ENCODE results near the gene DNMT1. TPM values are rescaled to one million over a fixed set of nuclear protein-coding genes. Genes with fewer than 3 reads are reported as not detected.
"Not testable (repeated sequence)": the region's sequence is repeated elsewhere in the genome, so short reads cannot be mapped to it uniquely, and the experiment has no call there.

DNMT1 gene
- total RNA-seq (100 to 1,000 TPM; 208 to 250 TPM), polyA plus RNA-seq (100 to 1,000 TPM in 1 of 2 donors, 10 to 100 TPM in 1; 53.5 to 166 TPM)

DNA sequence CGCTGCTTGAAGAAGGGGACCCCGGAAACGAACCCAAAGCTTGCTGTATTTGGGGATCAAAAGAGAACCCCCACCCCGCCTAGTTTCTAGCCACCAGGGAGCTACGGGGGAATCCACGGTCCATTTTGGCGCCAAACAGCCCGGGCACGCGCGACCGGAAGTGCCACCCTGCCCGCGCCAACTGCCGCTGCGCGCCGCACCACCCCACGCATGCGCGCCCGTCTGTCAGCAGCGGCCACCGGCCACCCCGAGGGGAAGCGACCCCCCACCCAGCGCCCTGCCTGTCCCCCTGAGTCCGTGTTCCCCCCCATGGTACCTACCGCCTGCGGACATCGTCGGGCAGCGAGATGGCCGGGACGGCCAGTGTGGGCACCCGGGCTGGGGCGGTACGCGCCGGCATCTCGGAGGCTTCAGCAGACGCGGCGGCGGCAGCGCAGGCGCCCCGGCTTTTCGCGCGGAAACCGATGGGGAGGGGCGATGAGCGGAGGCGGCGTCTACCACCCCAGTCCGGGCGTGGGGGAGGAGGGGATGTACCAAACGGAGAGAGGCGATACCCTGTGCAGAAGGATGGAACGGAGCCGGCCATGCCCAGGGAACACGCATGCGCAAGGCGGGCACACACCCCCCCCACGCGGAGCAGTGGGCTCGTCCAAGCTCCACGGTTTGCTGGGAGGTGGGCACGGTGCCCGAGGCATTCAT lies at the start of gene DNMT1:
Gene DNMT1 (minus strand): TSS at position 454 of the 699 bp plus-strand sequence. CDS start 54 bp downstream, at position 400.
- Mint-ChIP-seq H3K27me3 (no peaks in the 10 kb centered on the region), H3K36me3 (peaks cover 5 to 19% of the 10 kb centered on the region in 2 donors), H3K4me3 (peak within 1 kb of the TSS; percentile 90 to 97 (median 96)), H3K9me3 (no peaks in the 10 kb centered on the region), H3K4me1 (peaks cover 22 to 52% (median 37%) of the 10 kb centered on the region in 4 donors), H3K27ac (peak within 1 kb of the TSS; percentile 83 to 97 (median 95))
- Histone ChIP-seq H3K9me3 (ENCODE audit: control insufficient read depth in 1 of 2, low read length in 2 of 2) (no peaks in the 10 kb centered on the region), H3K4me3 (ENCODE audit: low read length in 2 of 2) (peak within 1 kb of the TSS; percentile 61 to 62), H3K27ac (ENCODE audit: low read depth, low read length) (peak within 1 kb of the TSS; percentile 77), H3K4me1 (ENCODE audit: insufficient read depth, low read length) (peaks cover 41% of the 10 kb centered on the region), H3K36me3 (ENCODE audit: insufficient read depth, low read length) (peaks cover 6% of the 10 kb centered on the region), H3K27me3 (ENCODE audit: insufficient read depth, low read length) (no peaks in the 10 kb centered on the region)
- peak; percentile 94 to 98 (median 95) for DNase-seq
- POLR2A ChIA-PET (ENCODE audit: partially characterized antibody), result interaction anchor here (0.6 to 2.9 kb wide), 14 partner anchors 10 to 208 kb away, joined by 3 to 27 read pairs (median 4); partner anchors contain the start of genes CDC37 and MRPL4
- CTCF ChIA-PET (ENCODE audit: partially characterized antibody), result interaction anchor here (0.8 to 1.1 kb wide), 3 partner anchors 56 to 64 kb away, joined by 3 to 8 read pairs (median 3); no protein-coding TSS in a partner anchor
- intact Hi-C loops (cut with micrococcal nuclease), result loop anchor here (1.0 to 5.0 kb wide), 3 partner anchors 36 to 92 kb away; partner anchors contain the start of genes ANGPTL6 and S1PR2

- Histone ChIP-seq H3K27ac (ENCODE audit: low read depth, low read length) (no peak overlapping the region), H3K4me1 (ENCODE audit: insufficient read depth, low read length) (no peaks in the 10 kb centered on the region), H3K36me3 (ENCODE audit: insufficient read depth, low read length) (no peaks in the 10 kb centered on the region), H3K27me3 (ENCODE audit: insufficient read depth, low read length) (no peaks in the 10 kb centered on the region), H3K4me3 (ENCODE audit: low read length in 2 of 2) (no peak overlapping the region), H3K9me3 (ENCODE audit: control insufficient read depth in 1 of 2, low read length in 2 of 2) (no peaks in the 10 kb centered on the region)
- Mint-ChIP-seq H3K9me3 (peaks cover 0 to 1% (median 0%) of the 10 kb centered on the region in 8 donors), H3K36me3 (no peaks in the 10 kb centered on the region), H3K4me1 (peaks cover 0 to 1% (median under 1%) of the 10 kb centered on the region in 4 donors), H3K4me3 (no peak overlapping the region), H3K27ac (no peak overlapping the region), H3K27me3 (no peaks in the 10 kb centered on the region)
- no peak for DNase-seq
- ChIA-PET POLR2A (ENCODE audit: partially characterized antibody) (interaction anchor here (1.4 kb wide), 1 partner anchor 139 kb away, joined by 3 read pairs; no protein-coding TSS in a partner anchor), CTCF (ENCODE audit: partially characterized antibody) (no interaction called here)
- intact Hi-C loops (cut with micrococcal nuclease), result no loop called here
Observed at GRCh38 chr19:10243606-10244005, 48.9 kb upstream of the DNMT1 start.

DNA sequence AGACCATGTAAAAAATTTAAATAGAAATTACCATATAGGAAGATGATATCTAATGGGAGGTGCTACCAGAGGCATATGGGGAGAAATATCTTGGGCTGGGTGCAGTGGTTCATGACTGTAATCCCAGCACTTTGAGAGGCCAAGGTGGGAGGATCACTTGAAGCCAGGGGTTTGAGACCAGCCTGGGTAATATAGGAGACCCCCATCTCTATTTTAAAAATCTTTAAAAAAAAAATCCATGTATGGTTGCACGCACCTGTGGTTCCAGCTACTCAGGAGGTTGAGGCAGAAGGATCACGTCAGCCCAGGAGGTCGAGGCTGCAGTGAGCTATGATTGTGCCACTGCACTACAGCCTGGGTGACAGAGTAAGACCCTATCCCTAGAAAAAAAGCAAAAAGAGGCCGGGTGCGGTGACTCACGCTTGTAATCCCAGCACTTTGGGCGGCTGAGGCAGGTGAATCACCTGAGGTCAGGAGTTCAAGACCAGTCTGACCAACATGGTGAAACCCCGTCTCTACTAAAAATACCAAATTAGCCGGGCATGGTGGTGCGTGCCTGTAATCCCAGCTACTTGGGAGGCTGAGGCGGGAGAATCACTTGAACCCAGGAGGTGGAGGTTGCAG lies 47.2 kb upstream of the DNMT1 start:
- CTCF ChIA-PET (ENCODE audit: partially characterized antibody), result interaction anchor here (1.0 kb wide), 1 partner anchor 8 kb away, joined by 4 read pairs; no protein-coding TSS in a partner anchor

DNA sequence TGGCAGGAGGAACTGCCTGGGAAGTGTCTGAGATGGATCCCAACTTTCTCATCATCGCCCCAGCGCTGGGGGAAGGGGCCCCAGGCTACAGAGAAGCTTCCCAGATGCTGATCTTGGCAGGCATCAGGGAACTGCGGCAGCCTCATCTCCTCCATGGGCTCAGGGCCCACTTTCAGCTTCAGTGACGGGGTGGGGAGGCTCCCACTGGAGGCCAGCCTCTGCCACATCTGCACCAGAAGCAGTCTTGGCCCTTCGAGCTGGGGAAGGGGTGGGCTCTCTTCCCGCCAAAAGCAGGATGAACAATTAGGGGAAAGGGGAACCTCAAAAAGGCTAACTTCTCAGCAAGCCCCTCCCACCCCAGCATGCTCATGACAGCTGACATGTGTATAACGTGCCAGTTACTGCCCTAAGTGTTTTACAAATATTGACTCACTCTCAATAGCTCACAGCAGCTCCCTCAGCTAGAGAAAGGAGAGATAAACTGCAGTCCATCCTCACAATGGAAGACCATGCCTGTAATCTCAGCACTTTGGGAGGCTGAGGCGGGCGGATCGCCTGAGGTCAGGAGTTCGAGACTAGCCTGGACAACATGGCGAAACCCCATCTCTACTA lies 43.5 kb upstream of the DNMT1 start:
- Histone ChIP-seq H3K4me1 (ENCODE audit: insufficient read depth, low read length) (peaks cover 25% of the 10 kb centered on the region), H3K27ac (ENCODE audit: low read depth, low read length) (no peak overlapping the region), H3K9me3 (ENCODE audit: control insufficient read depth in 1 of 2, low read length in 2 of 2) (no peaks in the 10 kb centered on the region), H3K4me3 (ENCODE audit: low read length in 2 of 2) (no peak overlapping the region), H3K36me3 (ENCODE audit: insufficient read depth, low read length) (no peaks in the 10 kb centered on the region), H3K27me3 (ENCODE audit: insufficient read depth, low read length) (no peaks in the 10 kb centered on the region)
- peaks cover 14 to 27% (median 17%) of the 10 kb centered on the region in 4 donors for H3K4me1 Mint-ChIP-seq
- H3K27ac Mint-ChIP-seq, result peak overlapping the region in 5 of 7 donors; percentile 27 to 82 (median 46)
- intact Hi-C loops (cut with micrococcal nuclease), result loop anchor here (10.0 kb wide), 1 partner anchor 597 kb away; the partner anchor contains the start of gene TMED1
- H3K36me3 Mint-ChIP-seq, result no peaks in the 10 kb centered on the region
- H3K27me3 Mint-ChIP-seq, result no peaks in the 10 kb centered on the region
- ChIA-PET CTCF (ENCODE audit: partially characterized antibody) (interaction anchor here (6.1 kb wide), 1 partner anchor 12 kb away, joined by 83 read pairs; the partner anchor contains the start of gene MRPL4), POLR2A (ENCODE audit: partially characterized antibody) (interaction anchor here (0.9 kb wide), 1 partner anchor 16 kb away, joined by 3 read pairs; no protein-coding TSS in a partner anchor)
- DNase-seq, result no peak
- peak overlapping the region in 1 of 8 donors; percentile 46 for H3K4me3 Mint-ChIP-seq
- peaks cover 0 to 1% (median 0%) of the 10 kb centered on the region in 8 donors for H3K9me3 Mint-ChIP-seq

More for the DNA sequence above, 47.2 kb upstream of the DNMT1 start:
- H3K36me3 ChIP-seq (ENCODE audit: insufficient read depth, low read length); DNase-seq; intact Hi-C loops (cut with micrococcal nuclease); H3K27ac ChIP-seq (ENCODE audit: low read depth, low read length); H3K4me1 ChIP-seq (ENCODE audit: insufficient read depth, low read length); H3K9me3 ChIP-seq (ENCODE audit: control insufficient read depth in 1 of 2, low read length in 2 of 2); H3K9me3 Mint-ChIP-seq; H3K27ac Mint-ChIP-seq; POLR2A ChIA-PET (ENCODE audit: partially characterized antibody); H3K4me3 Mint-ChIP-seq; H3K27me3 Mint-ChIP-seq; H3K27me3 ChIP-seq (ENCODE audit: insufficient read depth, low read length); H3K4me1 Mint-ChIP-seq; H3K4me3 ChIP-seq (ENCODE audit: low read length in 2 of 2); H3K36me3 Mint-ChIP-seq: not testable (repeated sequence)

- peaks cover 0 to 1% (median 0%) of the 10 kb centered on the region in 8 donors for H3K9me3 Mint-ChIP-seq
- intact Hi-C loops (cut with micrococcal nuclease), result loop anchor here (10.0 kb wide), 1 partner anchor 597 kb away; the partner anchor contains the start of gene TMED1
- CTCF ChIA-PET (ENCODE audit: partially characterized antibody), result interaction anchor here (6.1 kb wide), 1 partner anchor 12 kb away, joined by 83 read pairs; the partner anchor contains the start of gene MRPL4
- peak overlapping the region in 4 of 7 donors; percentile 42 to 82 (median 70) for H3K27ac Mint-ChIP-seq
- H3K36me3 ChIP-seq (ENCODE audit: insufficient read depth, low read length), result no peaks in the 10 kb centered on the region
- no peak for DNase-seq
- POLR2A ChIA-PET (ENCODE audit: partially characterized antibody), result interaction anchor here (2.0 kb wide), 1 partner anchor 17 kb away, joined by 12 read pairs; no protein-coding TSS in a partner anchor
- H3K27ac ChIP-seq (ENCODE audit: low read depth, low read length), result no peak overlapping the region
- H3K4me1 ChIP-seq (ENCODE audit: insufficient read depth, low read length), result peaks cover 25% of the 10 kb centered on the region
- H3K4me3 Mint-ChIP-seq, result no peak overlapping the region
- peaks cover 14 to 27% (median 17%) of the 10 kb centered on the region in 4 donors for H3K4me1 Mint-ChIP-seq
- H3K4me3 ChIP-seq (ENCODE audit: low read length in 2 of 2), result no peak overlapping the region
- no peaks in the 10 kb centered on the region for H3K27me3 ChIP-seq (ENCODE audit: insufficient read depth, low read length)
- H3K36me3 Mint-ChIP-seq, result no peaks in the 10 kb centered on the region
- no peaks in the 10 kb centered on the region for H3K9me3 ChIP-seq (ENCODE audit: control insufficient read depth in 1 of 2, low read length in 2 of 2)
- H3K27me3 Mint-ChIP-seq, result no peaks in the 10 kb centered on the region
Observed at GRCh38 chr19:10237702-10238101, 42.9 kb upstream of the DNMT1 start.

GRCh38 chr19:10235409-10235808 lies 40.7 kb upstream of the DNMT1 start:
- H3K36me3 ChIP-seq (ENCODE audit: insufficient read depth, low read length); H3K27me3 Mint-ChIP-seq; H3K27me3 ChIP-seq (ENCODE audit: insufficient read depth, low read length); H3K9me3 ChIP-seq (ENCODE audit: control insufficient read depth in 1 of 2, low read length in 2 of 2); DNase-seq; H3K9me3 Mint-ChIP-seq; H3K36me3 Mint-ChIP-seq: not testable (repeated sequence)
- intact Hi-C loops (cut with micrococcal nuclease), result loop anchor here (10.0 kb wide), 1 partner anchor 599 kb away; the partner anchor contains the start of gene TMED1
- Mint-ChIP-seq H3K4me3 (peak overlapping the region in 7 of 8 donors; percentile 84 to 95 (median 90)), H3K27ac (peak overlapping the region; percentile 98 to 100 (median 99)), H3K4me1 (peaks cover 15 to 44% (median 21%) of the 10 kb centered on the region in 4 donors)
- ChIA-PET POLR2A (ENCODE audit: partially characterized antibody) (interaction anchor here (0.7 to 2.8 kb wide), 21 partner anchors 9 to 188 kb away, joined by 3 to 18 read pairs (median 5); partner anchors contain the start of genes DNMT1, ICAM1, MRPL4 and RAVER1), CTCF (ENCODE audit: partially characterized antibody) (interaction anchor here (0.6 to 6.1 kb wide), 9 partner anchors 10 to 431 kb away, joined by 3 to 83 read pairs (median 5); partner anchors contain the start of genes ICAM1 and MRPL4)
- peaks cover 25% of the 10 kb centered on the region for H3K4me1 ChIP-seq (ENCODE audit: insufficient read depth, low read length)
- H3K27ac ChIP-seq (ENCODE audit: low read depth, low read length), result peak overlapping the region; percentile 93
- H3K4me3 ChIP-seq (ENCODE audit: low read length in 2 of 2), result peak overlapping the region in 1 of 2 donors; percentile 63

All from CD4-positive, alpha-beta memory T cell (primary cell).